ENCODE measurements around the gene RXFP3.

Gene RXFP3

DNA sequence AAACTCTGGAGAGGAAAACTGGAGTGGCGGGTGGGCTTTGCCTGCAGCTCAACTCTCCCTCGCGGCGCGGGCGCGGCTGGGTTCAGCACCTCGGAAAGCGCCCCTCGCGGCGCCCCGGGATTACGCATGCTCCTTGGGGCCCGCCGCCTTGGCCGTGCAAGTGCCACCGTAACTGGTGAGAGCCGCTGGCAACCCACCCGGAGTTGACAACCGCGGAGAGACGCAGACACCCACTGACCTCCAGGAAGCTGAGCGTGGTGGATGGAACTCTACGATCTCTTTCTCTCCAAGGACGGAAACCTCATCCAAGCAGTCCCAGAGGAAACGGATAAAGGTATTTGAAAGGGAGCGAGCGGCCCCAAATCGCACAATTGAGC, 194 bp upstream of the RXFP3 start:
- TF ChIP-seq ZNF8 (CRISPR knock-in tag; IDR thresholded peaks at IDR 0.05) (no peak), ZFP30 (CRISPR knock-in tag; IDR thresholded peaks at IDR 0.05) (no peak), SNAI2 (CRISPR knock-in tag; IDR thresholded peaks at IDR 0.05) (no peak), ZNF565 (CRISPR knock-in tag; conservative IDR thresholded peaks at IDR 0.05; ENCODE audit: low read depth) (no peak), RARB (CRISPR knock-in tag; IDR thresholded peaks at IDR 0.05) (no peak), GLIS3 (CRISPR knock-in tag; IDR thresholded peaks at IDR 0.05) (no peak), ZNF70 (CRISPR knock-in tag; IDR thresholded peaks at IDR 0.05) (no peak), ZFP3 (CRISPR knock-in tag; IDR thresholded peaks at IDR 0.05) (no peak), ESRRG (CRISPR knock-in tag; IDR thresholded peaks at IDR 0.05) (no peak), OSR1 (CRISPR knock-in tag; IDR thresholded peaks at IDR 0.05) (no peak), ARNTL (CRISPR knock-in tag; IDR thresholded peaks at IDR 0.05; ENCODE audit: borderline replicate concordance, low read depth) (no peak), BACH2 (CRISPR knock-in tag; IDR thresholded peaks at IDR 0.05; ENCODE audit: borderline replicate concordance) (no peak), TOX (CRISPR knock-in tag; IDR thresholded peaks at IDR 0.05; ENCODE audit: borderline replicate concordance) (no peak), PPARA (CRISPR knock-in tag; IDR thresholded peaks at IDR 0.05; ENCODE audit: borderline replicate concordance) (no peak), TSHZ2 (CRISPR knock-in tag; IDR thresholded peaks at IDR 0.05) (no peak), TCF4 (CRISPR knock-in tag; IDR thresholded peaks at IDR 0.05; ENCODE audit: borderline replicate concordance) (no peak)
- TF ChIP-seq, protein P1, sequence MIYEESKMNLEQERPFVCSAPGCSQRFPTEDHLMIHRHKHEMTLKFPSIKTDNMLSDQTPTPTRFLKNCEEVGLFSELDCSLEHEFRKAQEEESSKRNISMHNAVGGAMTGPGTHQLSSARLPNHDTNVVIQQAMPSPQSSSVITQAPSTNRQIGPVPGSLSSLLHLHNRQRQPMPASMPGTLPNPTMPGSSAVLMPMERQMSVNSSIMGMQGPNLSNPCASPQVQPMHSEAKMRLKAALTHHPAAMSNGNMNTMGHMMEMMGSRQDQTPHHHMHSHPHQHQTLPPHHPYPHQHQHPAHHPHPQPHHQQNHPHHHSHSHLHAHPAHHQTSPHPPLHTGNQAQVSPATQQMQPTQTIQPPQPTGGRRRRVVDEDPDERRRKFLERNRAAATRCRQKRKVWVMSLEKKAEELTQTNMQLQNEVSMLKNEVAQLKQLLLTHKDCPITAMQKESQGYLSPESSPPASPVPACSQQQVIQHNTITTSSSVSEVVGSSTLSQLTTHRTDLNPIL (CRISPR knock-in tag; IDR thresholded peaks at IDR 0.05; ENCODE audit: low read depth), result no peak
- TF ChIP-seq, protein P2, sequence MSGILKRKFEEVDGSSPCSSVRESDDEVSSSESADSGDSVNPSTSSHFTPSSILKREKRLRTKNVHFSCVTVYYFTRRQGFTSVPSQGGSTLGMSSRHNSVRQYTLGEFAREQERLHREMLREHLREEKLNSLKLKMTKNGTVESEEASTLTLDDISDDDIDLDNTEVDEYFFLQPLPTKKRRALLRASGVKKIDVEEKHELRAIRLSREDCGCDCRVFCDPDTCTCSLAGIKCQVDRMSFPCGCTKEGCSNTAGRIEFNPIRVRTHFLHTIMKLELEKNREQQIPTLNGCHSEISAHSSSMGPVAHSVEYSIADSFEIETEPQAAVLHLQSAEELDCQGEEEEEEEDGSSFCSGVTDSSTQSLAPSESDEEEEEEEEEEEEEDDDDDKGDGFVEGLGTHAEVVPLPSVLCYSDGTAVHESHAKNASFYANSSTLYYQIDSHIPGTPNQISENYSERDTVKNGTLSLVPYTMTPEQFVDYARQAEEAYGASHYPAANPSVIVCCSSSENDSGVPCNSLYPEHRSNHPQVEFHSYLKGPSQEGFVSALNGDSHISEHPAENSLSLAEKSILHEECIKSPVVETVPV (CRISPR knock-in tag; IDR thresholded peaks at IDR 0.05), result no peak
- ATAC-seq, result peak; percentile 92

GRCh38 chr5:33937017-33937706, 976 bp downstream of the RXFP3 start:
- no peak for TF ChIP-seq PPARA (CRISPR knock-in tag; IDR thresholded peaks at IDR 0.05; ENCODE audit: borderline replicate concordance)
- no peak for TF ChIP-seq ZNF70 (CRISPR knock-in tag; IDR thresholded peaks at IDR 0.05)
- TF ChIP-seq, protein P2 (CRISPR knock-in tag; IDR thresholded peaks at IDR 0.05), result no peak
- no peak for TF ChIP-seq ZFP3 (CRISPR knock-in tag; IDR thresholded peaks at IDR 0.05)
- TF ChIP-seq ZNF565 (CRISPR knock-in tag; conservative IDR thresholded peaks at IDR 0.05; ENCODE audit: low read depth), result no peak
- TF ChIP-seq, protein P3, sequence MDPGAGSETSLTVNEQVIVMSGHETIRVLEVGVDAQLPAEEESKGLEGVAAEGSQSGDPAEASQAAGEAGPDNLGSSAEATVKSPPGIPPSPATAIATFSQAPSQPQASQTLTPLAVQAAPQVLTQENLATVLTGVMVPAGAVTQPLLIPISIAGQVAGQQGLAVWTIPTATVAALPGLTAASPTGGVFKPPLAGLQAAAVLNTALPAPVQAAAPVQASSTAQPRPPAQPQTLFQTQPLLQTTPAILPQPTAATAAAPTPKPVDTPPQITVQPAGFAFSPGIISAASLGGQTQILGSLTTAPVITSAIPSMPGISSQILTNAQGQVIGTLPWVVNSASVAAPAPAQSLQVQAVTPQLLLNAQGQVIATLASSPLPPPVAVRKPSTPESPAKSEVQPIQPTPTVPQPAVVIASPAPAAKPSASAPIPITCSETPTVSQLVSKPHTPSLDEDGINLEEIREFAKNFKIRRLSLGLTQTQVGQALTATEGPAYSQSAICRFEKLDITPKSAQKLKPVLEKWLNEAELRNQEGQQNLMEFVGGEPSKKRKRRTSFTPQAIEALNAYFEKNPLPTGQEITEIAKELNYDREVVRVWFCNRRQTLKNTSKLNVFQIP (CRISPR knock-in tag; IDR thresholded peaks at IDR 0.05; ENCODE audit: borderline replicate concordance, low read depth), result no peak
- TF ChIP-seq ZFP30 (CRISPR knock-in tag; IDR thresholded peaks at IDR 0.05), result no peak
- TF ChIP-seq TCF4 (CRISPR knock-in tag; IDR thresholded peaks at IDR 0.05; ENCODE audit: borderline replicate concordance), result no peak
- TF ChIP-seq ISL1 (CRISPR knock-in tag; IDR thresholded peaks at IDR 0.05), result no peak
- TF ChIP-seq, protein P1 (CRISPR knock-in tag; IDR thresholded peaks at IDR 0.05; ENCODE audit: low read depth), result no peak
- no peak for TF ChIP-seq SNAI2 (CRISPR knock-in tag; IDR thresholded peaks at IDR 0.05)
- TF ChIP-seq, protein P4, sequence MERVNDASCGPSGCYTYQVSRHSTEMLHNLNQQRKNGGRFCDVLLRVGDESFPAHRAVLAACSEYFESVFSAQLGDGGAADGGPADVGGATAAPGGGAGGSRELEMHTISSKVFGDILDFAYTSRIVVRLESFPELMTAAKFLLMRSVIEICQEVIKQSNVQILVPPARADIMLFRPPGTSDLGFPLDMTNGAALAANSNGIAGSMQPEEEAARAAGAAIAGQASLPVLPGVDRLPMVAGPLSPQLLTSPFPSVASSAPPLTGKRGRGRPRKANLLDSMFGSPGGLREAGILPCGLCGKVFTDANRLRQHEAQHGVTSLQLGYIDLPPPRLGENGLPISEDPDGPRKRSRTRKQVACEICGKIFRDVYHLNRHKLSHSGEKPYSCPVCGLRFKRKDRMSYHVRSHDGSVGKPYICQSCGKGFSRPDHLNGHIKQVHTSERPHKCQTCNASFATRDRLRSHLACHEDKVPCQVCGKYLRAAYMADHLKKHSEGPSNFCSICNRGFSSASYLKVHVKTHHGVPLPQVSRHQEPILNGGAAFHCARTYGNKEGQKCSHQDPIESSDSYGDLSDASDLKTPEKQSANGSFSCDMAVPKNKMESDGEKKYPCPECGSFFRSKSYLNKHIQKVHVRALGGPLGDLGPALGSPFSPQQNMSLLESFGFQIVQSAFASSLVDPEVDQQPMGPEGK (CRISPR knock-in tag; IDR thresholded peaks at IDR 0.05; ENCODE audit: borderline replicate concordance), result no peak
- no peak for TF ChIP-seq OSR1 (CRISPR knock-in tag; IDR thresholded peaks at IDR 0.05)
- TF ChIP-seq ESRRG (CRISPR knock-in tag; IDR thresholded peaks at IDR 0.05), result no peak
- ATAC-seq, result no peak

Data from SK-N-SH treated with all-trans-retinoic acid at 6 μM for 48 hours (cell line).